Right forelimb (tissue), 1 donor: ENCODE measurements around the gene CLEC16A.

ENCODE experiments used
- DNase-seq: peaks from one replicate; pipeline ENCODE4 v3.0.0-alpha.2; 2018

Gene CLEC16A

DNA sequence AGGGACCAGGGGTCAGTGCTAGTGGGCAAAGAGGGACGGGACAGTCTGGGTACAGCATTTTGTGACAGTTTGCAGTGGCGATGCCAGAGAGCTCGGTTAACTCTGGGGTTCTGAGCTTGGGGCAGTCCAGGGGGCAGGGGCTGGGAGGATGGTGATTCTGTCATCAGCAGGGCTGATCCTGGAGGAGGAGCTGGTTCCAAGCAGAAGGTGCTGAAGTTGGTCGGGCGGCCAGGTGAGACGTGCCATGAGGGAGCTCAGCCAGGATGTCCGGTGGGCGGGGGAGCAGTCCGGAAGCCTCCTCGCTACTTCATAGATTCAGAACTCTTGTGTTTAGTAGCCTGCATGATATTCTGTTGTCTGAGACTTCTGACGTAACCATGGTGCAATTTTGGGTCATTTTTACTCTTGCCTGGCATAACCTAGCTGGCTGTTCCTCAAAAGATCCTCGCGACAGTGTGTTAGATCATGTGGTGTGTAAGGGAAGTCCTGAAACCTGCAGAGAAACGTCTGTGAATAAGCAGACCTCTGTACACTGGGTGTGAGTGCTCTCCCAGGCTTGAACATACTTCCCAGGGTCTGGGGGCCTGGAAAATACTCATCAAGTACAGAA lies 122.0 kb downstream of the CLEC16A start:
- no peak for DNase-seq

- no peak for DNase-seq
Measured at GRCh38 chr16:11067266-11067665, 122.9 kb downstream of the CLEC16A start.

GRCh38 chr16:11067697-11068141 lies 123.4 kb downstream of the CLEC16A start:
- no peak for DNase-seq

DNA sequence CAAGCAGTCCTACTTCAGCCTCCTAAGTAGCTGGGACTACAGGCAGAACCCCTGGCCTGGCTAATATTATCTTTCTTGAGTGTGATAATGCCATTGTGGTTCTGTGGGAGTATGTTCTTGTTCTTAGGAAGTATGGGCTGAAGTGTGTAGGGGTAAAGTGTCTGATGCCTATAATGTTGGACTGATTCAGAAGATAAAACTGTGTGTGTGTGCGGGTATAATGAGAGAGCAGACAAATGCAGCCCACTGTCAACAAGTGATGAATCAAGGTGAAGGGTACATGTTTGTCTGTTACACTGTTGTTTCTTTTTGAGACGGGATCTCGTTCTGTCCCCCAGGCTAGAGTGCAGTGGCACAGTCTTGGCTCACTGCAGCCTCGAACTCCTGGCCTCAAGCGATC lies 127.5 kb downstream of the CLEC16A start:
- DNase-seq = no peak

GRCh38 chr16:11072420-11073153 lies 128.2 kb downstream of the CLEC16A start:
- DNase-seq = no peak

DNA sequence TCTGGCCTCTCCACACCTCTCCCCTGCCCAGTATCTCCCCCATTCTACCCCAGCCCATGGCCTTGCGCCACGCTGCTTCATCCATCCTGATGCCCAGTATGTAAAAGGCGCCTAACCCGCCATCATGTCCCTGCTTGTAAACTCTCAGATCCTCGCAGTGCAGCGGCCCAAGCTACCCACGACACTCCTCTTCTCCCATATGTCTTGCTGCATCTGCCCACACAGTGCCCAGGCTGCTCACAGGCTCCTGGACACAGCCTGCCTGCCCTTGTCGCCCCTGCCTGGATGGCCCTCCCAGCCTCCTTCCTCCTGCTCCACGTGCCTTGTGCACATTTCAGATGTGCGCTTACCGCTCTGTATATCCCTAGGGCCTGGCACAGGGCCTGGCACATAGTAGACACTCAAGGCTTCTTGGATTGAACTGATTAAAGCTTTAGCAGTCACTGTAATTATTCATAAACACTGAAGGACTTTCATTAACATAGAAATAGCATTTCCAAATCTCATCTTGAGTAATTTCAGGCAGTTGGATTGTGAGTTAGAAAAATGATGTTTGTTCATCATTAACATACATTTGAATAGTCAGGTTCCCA lies 129.1 kb downstream of the CLEC16A start:
- no peak for DNase-seq

DNA sequence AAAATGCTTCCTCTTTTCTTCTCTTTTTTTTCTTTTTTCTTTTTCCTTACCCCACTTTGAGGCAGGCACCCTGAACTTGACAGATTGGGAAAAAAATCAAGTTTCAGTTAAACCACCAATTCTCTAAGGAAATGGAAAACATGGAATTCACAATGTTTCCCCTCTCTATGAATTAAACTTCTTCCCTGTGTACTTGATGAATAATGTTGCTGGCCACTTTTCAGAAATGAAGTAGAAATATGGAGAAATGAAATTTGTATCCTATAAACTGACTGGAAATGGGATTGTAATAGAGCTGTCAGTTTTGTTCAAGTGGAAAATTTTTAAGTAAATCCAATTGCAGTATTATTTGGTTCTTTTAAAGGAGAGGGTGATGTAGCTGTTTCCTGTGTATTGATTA lies 129.8 kb downstream of the CLEC16A start:
- no peak for DNase-seq

GRCh38 chr16:11075163-11075562 lies 130.8 kb downstream of the CLEC16A start:
- DNase-seq = no peak

DNA sequence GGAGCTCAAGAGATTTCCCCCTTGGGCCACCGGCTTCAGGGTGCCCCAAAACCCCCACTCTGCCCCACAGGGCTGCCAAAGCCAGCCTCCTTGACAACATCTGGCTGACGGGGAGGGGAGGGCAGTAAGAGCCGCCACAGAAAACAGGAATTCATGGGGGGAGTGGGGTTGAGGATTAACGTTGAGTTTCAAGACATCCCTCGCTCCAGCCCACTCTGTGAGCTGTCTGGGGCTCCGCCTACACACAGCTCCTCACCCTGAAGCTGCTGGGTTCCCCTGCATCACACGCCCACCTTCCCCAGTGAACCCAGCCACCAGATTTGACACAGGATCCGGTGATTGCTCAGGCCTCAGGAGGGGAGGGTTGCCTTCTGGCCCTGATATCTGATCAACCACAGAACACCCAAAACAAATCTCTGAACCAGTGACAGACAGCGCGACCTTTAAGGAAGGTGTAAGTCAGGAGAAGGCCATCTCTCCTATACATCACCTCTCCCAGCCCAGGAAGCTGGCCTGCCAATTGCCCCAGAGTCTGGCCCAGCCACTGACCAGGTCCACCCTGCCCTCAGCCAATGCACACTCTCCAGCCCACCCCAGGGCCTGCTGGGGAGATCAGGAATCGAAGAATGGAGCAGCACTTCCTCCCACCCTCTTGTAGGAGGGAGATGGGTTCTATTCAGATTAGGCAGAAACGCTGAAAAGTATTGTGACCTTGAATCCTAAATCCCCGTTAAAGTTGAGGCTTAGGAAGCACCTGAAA lies 132.1 kb downstream of the CLEC16A start:
- no peak for DNase-seq

DNA sequence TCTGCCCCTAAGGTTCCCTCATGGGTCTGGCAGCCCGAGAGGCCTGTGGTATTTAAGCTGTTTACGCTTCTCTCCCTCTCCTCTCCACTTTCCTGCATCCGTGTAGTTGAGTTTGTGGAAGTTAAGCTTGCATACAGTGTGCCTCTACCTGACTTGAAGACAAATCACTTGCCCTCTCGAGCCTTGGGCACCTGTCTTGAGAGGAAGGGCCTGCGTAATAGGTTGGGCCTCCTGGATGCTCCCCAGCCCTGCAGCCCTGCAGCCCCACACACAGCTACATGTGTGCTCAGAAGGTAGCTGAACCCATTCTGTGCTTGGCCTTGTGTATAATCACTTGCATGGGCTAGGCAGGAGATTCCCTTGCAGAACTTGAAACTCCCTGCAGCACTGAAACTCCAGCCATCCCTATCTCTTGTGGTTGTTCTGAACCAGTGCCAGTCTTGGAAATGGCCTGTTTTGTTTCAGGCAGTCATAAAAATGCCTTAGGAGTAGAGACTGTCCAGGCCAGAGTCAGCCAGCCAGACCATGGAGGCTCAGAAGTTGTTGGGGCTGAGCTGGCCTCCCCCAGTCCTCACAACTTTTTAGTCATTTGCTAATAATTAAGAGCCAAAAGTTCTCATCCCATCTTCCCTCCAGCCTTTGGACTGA lies 134.6 kb downstream of the CLEC16A start:
- DNase-seq = no peak

DNA sequence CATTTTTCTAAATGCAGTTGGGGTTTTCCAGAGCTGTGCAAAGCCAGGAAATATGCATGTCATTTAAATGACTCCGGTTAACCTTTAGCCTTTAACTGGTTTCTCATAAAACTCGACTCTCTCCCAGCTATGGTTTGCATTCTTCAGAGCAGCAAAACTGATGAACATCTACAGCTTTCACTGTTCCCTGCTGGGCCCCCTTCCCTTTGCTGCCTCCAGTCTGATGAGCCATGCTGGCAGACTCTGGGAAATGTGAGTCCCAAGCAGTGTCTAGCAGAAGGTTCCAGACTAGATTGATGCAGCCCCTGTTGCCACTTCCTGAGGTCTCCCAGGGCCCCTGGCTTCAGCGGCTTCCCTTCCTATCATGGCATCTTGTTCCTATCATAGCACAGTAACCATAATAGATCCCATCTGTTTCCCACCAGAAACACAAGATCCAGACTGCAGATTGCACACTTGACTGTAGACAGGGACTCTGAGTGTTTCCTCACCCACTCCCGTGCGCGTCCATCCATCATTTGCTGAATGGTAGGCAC lies 135.4 kb downstream of the CLEC16A start:
- no peak for DNase-seq

DNA sequence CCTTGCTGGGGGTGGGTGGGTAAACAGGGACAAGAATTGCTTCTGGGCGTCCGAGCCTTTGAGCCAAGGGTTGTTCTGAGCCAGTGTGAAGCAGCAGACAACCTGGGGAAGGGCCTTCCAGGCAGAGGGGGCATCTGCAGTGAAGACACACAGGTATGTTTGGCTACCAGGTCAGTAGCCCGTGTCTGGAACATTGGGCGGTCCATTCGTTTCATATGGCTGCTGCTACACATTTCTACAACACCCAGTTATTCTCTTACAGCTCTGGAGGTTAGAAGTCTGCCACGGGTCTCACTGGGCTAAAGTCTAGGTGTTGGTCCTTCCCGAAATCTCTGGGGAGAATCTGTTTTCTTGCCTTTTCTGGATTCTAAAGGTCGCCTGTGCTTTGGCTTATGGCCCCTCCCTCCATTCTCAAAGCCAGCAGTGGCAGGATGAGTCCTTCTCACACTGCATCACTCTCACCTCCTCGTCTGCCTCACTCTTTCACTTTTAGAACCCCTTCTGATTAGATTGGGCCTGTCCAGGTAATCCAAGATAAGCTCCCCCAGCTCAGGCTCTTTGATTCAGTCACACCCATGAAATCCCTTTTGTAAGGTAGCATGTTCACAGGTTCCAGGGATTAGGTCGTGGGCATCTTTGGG lies 136.1 kb downstream of the CLEC16A start:
- DNase-seq = no peak

- no peak for DNase-seq
Measured at GRCh38 chr16:11080999-11081630, 136.8 kb downstream of the CLEC16A start.

DNA sequence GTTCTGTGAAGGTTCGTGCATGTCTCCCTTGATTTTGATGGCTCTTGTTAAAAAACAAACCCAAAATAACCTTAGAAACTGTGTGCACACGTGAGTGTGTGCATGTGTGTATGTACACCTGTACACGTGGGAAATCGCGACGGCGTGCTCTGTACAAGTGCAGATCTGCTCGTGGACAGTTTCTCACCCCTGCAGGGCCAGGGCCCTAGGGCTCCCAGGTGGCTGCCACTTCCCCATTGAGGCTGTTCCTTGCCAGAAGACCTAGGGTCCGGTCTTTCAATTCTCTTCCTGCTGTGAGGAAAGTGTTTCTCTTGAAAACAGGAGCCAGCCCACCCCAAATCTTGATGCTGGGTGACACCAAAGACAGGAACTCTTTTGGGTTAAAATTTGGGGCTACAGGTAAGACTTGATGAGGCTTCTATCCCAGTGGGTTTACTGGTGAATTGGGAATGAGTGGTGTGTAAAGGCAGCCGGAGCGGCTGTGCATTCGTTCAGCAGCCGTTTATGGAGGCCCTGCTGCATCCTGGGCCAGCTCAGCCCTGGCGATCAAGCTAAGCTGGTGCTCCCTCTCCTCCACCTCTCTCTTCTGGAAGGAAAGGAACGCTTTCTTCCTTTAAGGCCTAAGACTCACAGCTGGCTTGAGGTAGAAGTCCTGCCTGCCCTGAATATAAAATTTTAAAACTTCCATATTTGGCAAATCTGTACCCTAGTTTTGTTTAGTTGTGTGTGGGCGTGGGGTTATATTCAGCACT lies 137.9 kb downstream of the CLEC16A start:
- no peak for DNase-seq

- DNase-seq = no peak
Measured at GRCh38 chr16:11082860-11083388, 138.6 kb downstream of the CLEC16A start.

- no peak for DNase-seq
Measured at GRCh38 chr16:11084484-11084875, 140.1 kb downstream of the CLEC16A start.

- no peak for DNase-seq
Measured at GRCh38 chr16:11084876-11085485, 140.6 kb downstream of the CLEC16A start.

DNA sequence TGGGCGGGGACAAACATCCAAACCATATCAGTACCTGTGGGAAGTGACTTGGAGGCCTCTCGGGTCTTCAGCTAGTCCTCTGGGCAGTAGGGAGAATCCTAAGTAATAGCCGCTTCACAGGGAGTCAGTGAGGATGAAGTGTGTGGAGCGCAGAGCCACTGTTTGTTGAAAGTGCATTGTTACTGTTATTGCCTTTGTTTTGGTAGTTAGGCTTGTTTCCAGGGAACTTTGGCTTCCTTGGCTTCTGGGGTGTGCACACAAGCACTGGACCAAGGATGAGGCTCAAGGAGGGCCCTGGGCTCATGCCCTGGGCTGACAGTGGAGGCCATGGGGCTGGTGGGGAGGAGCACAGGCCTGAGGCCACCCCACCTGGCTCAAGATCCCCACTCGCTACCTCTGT lies 141.6 kb downstream of the CLEC16A start:
- no peak for DNase-seq

DNA sequence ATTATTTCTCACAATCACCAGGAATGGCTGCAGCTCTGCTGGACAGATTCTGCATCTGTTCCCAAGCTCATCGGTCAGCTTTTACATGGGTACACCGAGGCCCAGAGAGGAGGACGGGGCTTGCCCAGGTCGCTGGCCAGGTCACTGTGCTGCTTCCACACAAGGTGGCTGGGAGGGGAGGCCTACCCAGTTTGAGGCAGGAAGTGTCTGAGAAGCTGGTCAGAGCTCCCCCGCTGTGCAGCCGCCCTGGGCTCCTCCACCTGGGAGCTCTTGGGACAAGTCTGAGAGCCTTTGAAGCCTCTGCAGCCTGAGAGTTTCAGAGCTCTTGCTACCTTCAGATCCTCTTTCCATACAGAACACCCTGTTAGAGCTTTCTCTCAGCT lies 143.3 kb downstream of the CLEC16A start:
- no peak for DNase-seq

DNA sequence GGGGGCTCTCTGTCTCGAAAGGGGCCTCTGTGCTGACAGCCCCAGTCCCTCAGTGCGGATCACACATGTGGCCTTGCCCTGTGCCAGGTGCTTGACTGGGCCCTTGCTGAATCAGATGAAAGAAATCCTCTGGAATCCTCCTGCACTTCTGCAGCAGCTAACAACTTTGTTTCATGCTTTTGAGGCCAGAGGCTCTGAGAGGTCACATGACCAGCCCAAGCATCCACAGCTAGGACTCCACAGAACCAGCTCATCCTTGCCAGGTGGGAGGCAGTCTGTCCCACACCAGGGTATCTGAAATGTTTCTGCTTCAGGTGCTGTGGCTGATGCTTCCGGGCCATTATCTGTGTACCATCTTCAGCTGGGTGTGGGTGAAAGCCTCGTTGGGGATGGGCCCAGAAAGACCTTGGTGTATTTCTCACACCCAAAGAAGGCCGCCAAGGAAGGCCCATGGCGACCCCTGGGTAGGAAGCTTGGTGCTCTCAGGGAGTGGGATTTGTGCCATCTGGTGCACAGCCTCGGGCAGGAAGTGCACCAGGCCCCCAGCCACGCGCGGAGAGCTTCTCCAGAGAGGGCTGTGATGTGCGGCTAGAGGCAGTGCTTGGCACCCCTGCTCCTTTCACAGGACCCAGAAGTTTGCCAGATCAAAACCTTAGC lies 143.8 kb downstream of the CLEC16A start:
- no peak for DNase-seq
